Measurements from ENCODE around the gene KISS1. TPM values are rescaled to one million over a fixed set of nuclear protein-coding genes. Genes with fewer than 3 reads are reported as not detected.

Gene KISS1
- total and polyA plus RNA-seq, 5 donors from 2014 or later = 0.59 TPM; not detected in 4

GRCh38 chr1:204232526-204232925 lies 36.2 kb upstream of the KISS1 start:
- no peak for ATAC-seq (ENCODE audit: low read depth in 2 of 2)
- Mint-ChIP-seq H3K4me3 (no peak overlapping the region), H3K4me1 (no peaks in the 10 kb centered on the region), H3K27ac (no peak overlapping the region), H3K27me3 (peaks cover 33% of the 10 kb centered on the region), H3K36me3 (peaks cover 5% of the 10 kb centered on the region), H3K9me3 (peaks cover 0 to 2% (median 0%) of the 10 kb centered on the region in 7 donors)
- Histone ChIP-seq H3K27me3 (ENCODE audit: control insufficient read depth, insufficient read depth, low read length) (peaks cover 6% of the 10 kb centered on the region), H3K4me1 (ENCODE audit: control insufficient read depth, insufficient read depth, low read length, poor library complexity, severe bottlenecking) (no peaks in the 10 kb centered on the region), H3K36me3 (ENCODE audit: control insufficient read depth, insufficient read depth, low read length) (no peaks in the 10 kb centered on the region), H3K9me3 (ENCODE audit: control insufficient read depth in 2 of 2, low read length in 2 of 2) (no peaks in the 10 kb centered on the region), H3K4me3 (ENCODE audit: low read depth, low read length) (no peak overlapping the region), H3K27ac (ENCODE audit: insufficient read depth, low read length, poor library complexity, severe bottlenecking) (no peak overlapping the region)
- no peak for DNase-seq

GRCh38 chr1:204230211-204230610 lies 33.9 kb upstream of the KISS1 start:
- H3K36me3 Mint-ChIP-seq = no peaks in the 10 kb centered on the region
- peaks cover 27% of the 10 kb centered on the region for H3K27me3 Mint-ChIP-seq
- no peaks in the 10 kb centered on the region for H3K36me3 ChIP-seq (ENCODE audit: control insufficient read depth, insufficient read depth, low read length)
- H3K9me3 ChIP-seq (ENCODE audit: control insufficient read depth in 2 of 2, low read length in 2 of 2) = no peaks in the 10 kb centered on the region
- H3K4me1 Mint-ChIP-seq = no peaks in the 10 kb centered on the region
- peaks cover 0 to 2% (median 0%) of the 10 kb centered on the region in 7 donors for H3K9me3 Mint-ChIP-seq
- ATAC-seq (ENCODE audit: low read depth in 2 of 2) = no peak
- H3K27me3 ChIP-seq (ENCODE audit: control insufficient read depth, insufficient read depth, low read length) = peaks cover 6% of the 10 kb centered on the region
- no peaks in the 10 kb centered on the region for H3K4me1 ChIP-seq (ENCODE audit: control insufficient read depth, insufficient read depth, low read length, poor library complexity, severe bottlenecking)
- no peak overlapping the region for H3K27ac Mint-ChIP-seq
- no peak overlapping the region for H3K27ac ChIP-seq (ENCODE audit: insufficient read depth, low read length, poor library complexity, severe bottlenecking)
- no peak overlapping the region for H3K4me3 Mint-ChIP-seq
- no peak overlapping the region for H3K4me3 ChIP-seq (ENCODE audit: low read depth, low read length)
- DNase-seq = no peak

GRCh38 chr1:204228896-204229295 lies 32.6 kb upstream of the KISS1 start:
- peaks cover 24% of the 10 kb centered on the region for H3K27me3 Mint-ChIP-seq
- Histone ChIP-seq H3K4me1 (ENCODE audit: control insufficient read depth, insufficient read depth, low read length, poor library complexity, severe bottlenecking) (no peaks in the 10 kb centered on the region), H3K27me3 (ENCODE audit: control insufficient read depth, insufficient read depth, low read length) (peaks cover 2% of the 10 kb centered on the region), H3K27ac (ENCODE audit: insufficient read depth, low read length, poor library complexity, severe bottlenecking) (no peak overlapping the region), H3K9me3 (ENCODE audit: control insufficient read depth in 2 of 2, low read length in 2 of 2) (no peaks in the 10 kb centered on the region), H3K4me3 (ENCODE audit: low read depth, low read length) (no peak overlapping the region), H3K36me3 (ENCODE audit: control insufficient read depth, insufficient read depth, low read length) (no peaks in the 10 kb centered on the region)
- DNase-seq (no peak), ATAC-seq (ENCODE audit: low read depth in 2 of 2) (no peak)
- no peaks in the 10 kb centered on the region for H3K36me3 Mint-ChIP-seq
- no peak overlapping the region for H3K27ac Mint-ChIP-seq
- peaks cover 0 to 1% (median 0%) of the 10 kb centered on the region in 7 donors for H3K9me3 Mint-ChIP-seq
- H3K4me1 Mint-ChIP-seq = no peaks in the 10 kb centered on the region
- no peak overlapping the region for H3K4me3 Mint-ChIP-seq

GRCh38 chr1:204227996-204228785 lies 31.9 kb upstream of the KISS1 start:
- H3K27ac ChIP-seq (ENCODE audit: insufficient read depth, low read length, poor library complexity, severe bottlenecking) = no peak overlapping the region
- Mint-ChIP-seq H3K4me3 (no peak overlapping the region), H3K27ac (no peak overlapping the region), H3K27me3 (peaks cover 17% of the 10 kb centered on the region), H3K9me3 (no peaks in the 10 kb centered on the region), H3K4me1 (no peaks in the 10 kb centered on the region), H3K36me3 (no peaks in the 10 kb centered on the region)
- no peaks in the 10 kb centered on the region for H3K36me3 ChIP-seq (ENCODE audit: control insufficient read depth, insufficient read depth, low read length)
- no peak overlapping the region for H3K4me3 ChIP-seq (ENCODE audit: low read depth, low read length)
- DNase-seq (no peak), ATAC-seq (ENCODE audit: low read depth in 2 of 2) (no peak)
- H3K27me3 ChIP-seq (ENCODE audit: control insufficient read depth, insufficient read depth, low read length) = no peaks in the 10 kb centered on the region
- no peaks in the 10 kb centered on the region for H3K4me1 ChIP-seq (ENCODE audit: control insufficient read depth, insufficient read depth, low read length, poor library complexity, severe bottlenecking)
- no peaks in the 10 kb centered on the region for H3K9me3 ChIP-seq (ENCODE audit: control insufficient read depth in 2 of 2, low read length in 2 of 2)

GRCh38 chr1:204227351-204227750 lies 31.1 kb upstream of the KISS1 start:
- H3K4me3 Mint-ChIP-seq = no peak overlapping the region
- no peak for DNase-seq
- H3K27me3 Mint-ChIP-seq = peaks cover 15% of the 10 kb centered on the region
- H3K9me3 Mint-ChIP-seq = no peaks in the 10 kb centered on the region
- Histone ChIP-seq H3K4me1 (ENCODE audit: control insufficient read depth, insufficient read depth, low read length, poor library complexity, severe bottlenecking) (no peaks in the 10 kb centered on the region), H3K9me3 (ENCODE audit: control insufficient read depth in 2 of 2, low read length in 2 of 2) (no peaks in the 10 kb centered on the region), H3K27ac (ENCODE audit: insufficient read depth, low read length, poor library complexity, severe bottlenecking) (no peak overlapping the region), H3K27me3 (ENCODE audit: control insufficient read depth, insufficient read depth, low read length) (no peaks in the 10 kb centered on the region), H3K36me3 (ENCODE audit: control insufficient read depth, insufficient read depth, low read length) (no peaks in the 10 kb centered on the region), H3K4me3 (ENCODE audit: low read depth, low read length) (no peak overlapping the region)
- no peaks in the 10 kb centered on the region for H3K36me3 Mint-ChIP-seq
- no peak for ATAC-seq (ENCODE audit: low read depth in 2 of 2)
- no peak overlapping the region for H3K27ac Mint-ChIP-seq
- H3K4me1 Mint-ChIP-seq = no peaks in the 10 kb centered on the region

GRCh38 chr1:204225841-204226735 lies 29.8 kb upstream of the KISS1 start:
- no peak for ATAC-seq (ENCODE audit: low read depth in 2 of 2)
- no peak overlapping the region for H3K27ac ChIP-seq (ENCODE audit: insufficient read depth, low read length, poor library complexity, severe bottlenecking)
- Mint-ChIP-seq H3K9me3 (no peaks in the 10 kb centered on the region), H3K4me3 (no peak overlapping the region), H3K4me1 (no peaks in the 10 kb centered on the region), H3K36me3 (no peaks in the 10 kb centered on the region), H3K27me3 (peaks cover 9% of the 10 kb centered on the region), H3K27ac (no peak overlapping the region)
- no peaks in the 10 kb centered on the region for H3K4me1 ChIP-seq (ENCODE audit: control insufficient read depth, insufficient read depth, low read length, poor library complexity, severe bottlenecking)
- no peak overlapping the region for H3K4me3 ChIP-seq (ENCODE audit: low read depth, low read length)
- H3K27me3 ChIP-seq (ENCODE audit: control insufficient read depth, insufficient read depth, low read length) = no peaks in the 10 kb centered on the region
- H3K36me3 ChIP-seq (ENCODE audit: control insufficient read depth, insufficient read depth, low read length) = no peaks in the 10 kb centered on the region
- DNase-seq = no peak
- no peaks in the 10 kb centered on the region for H3K9me3 ChIP-seq (ENCODE audit: control insufficient read depth in 2 of 2, low read length in 2 of 2)

GRCh38 chr1:204224655-204225054 lies 28.4 kb upstream of the KISS1 start:
- no peak for DNase-seq
- H3K27ac ChIP-seq (ENCODE audit: insufficient read depth, low read length, poor library complexity, severe bottlenecking) = no peak overlapping the region
- no peak for ATAC-seq (ENCODE audit: low read depth in 2 of 2)
- H3K9me3 Mint-ChIP-seq = peaks cover 0 to 2% (median 0%) of the 10 kb centered on the region in 7 donors
- peaks cover 4% of the 10 kb centered on the region for H3K27me3 Mint-ChIP-seq
- no peaks in the 10 kb centered on the region for H3K4me1 Mint-ChIP-seq
- H3K36me3 ChIP-seq (ENCODE audit: control insufficient read depth, insufficient read depth, low read length) = no peaks in the 10 kb centered on the region
- H3K36me3 Mint-ChIP-seq = no peaks in the 10 kb centered on the region
- H3K27ac Mint-ChIP-seq = no peak overlapping the region
- H3K27me3 ChIP-seq (ENCODE audit: control insufficient read depth, insufficient read depth, low read length) = no peaks in the 10 kb centered on the region
- no peak overlapping the region for H3K4me3 ChIP-seq (ENCODE audit: low read depth, low read length)
- no peaks in the 10 kb centered on the region for H3K9me3 ChIP-seq (ENCODE audit: control insufficient read depth in 2 of 2, low read length in 2 of 2)
- H3K4me1 ChIP-seq (ENCODE audit: control insufficient read depth, insufficient read depth, low read length, poor library complexity, severe bottlenecking) = no peaks in the 10 kb centered on the region
- H3K4me3 Mint-ChIP-seq = no peak overlapping the region

Measured in CD4-positive, CD25-positive, alpha-beta regulatory T cell (primary cell).